Activated CD8-positive, alpha-beta memory T cell treated with anti-CD3 and anti-CD28 coated beads for 4 hours (primary cell): ENCODE measurements around the gene CASP9.

Experiments
- DNase-seq, 2 donors: peaks; one replicate each; pipeline ENCODE4 v3.0.0-alpha.2; 2020; ENCODE audit warnings: low read depth in 2 of 2

Gene CASP9

DNA sequence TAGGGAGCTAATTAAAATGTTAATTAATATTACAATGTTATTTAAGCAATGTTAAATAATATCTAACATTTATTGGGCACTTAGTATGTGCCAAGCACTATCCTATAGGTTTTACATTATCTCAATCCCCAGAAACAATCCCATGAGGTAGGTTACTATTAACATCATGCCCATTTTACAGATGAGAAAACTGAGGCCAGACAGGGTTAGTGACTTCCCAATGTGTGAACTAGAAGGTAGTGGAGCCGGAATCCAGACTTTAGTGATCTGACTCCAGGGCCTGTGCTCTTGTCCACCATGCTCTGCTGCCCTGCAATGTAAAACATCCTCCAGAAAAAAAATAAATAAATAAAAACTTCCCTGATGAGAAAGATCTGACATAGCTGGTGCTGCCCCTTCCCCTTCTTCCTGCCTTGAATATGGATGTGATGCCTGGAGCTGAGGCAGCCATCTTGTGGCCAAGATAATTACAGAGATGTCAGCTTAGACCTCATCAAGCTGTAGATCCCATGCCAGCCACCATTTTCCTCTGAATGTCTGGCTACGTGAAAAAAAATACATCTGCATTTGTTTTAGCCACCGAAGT is 75.0 kb downstream of the CASP9 start:
- no peak for DNase-seq

- no peak for DNase-seq
Measured at GRCh38 chr1:15446212-15446611, 77.8 kb downstream of the CASP9 start.

DNA sequence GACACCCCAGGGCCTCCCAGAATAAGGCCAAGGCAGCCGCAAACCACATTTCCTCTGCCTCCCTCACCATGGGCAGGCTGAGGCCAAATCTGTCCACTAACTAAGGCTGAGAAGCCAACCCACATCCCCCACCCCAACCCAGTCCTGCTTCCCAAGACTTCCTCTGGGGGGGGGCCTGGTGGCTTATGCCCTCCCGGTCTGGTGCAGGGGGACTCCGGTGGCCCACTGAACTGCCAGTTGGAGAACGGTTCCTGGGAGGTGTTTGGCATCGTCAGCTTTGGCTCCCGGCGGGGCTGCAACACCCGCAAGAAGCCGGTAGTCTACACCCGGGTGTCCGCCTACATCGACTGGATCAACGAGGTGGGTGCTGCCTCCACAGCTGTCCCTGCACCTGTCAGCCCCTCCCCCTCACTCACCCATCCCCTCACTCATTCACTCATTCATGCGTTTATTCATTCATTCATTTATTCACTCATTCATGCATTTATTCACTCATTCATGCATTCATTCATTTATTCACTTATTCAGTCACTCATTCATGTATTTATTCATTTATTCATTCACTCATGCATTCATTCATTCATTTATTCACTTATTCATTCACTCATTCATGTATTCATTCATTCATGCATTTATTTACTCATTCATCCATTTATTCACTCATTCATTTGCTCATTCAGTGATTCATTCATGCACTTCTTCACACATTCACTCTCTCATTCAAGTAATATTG is 78.5 kb downstream of the CASP9 start:
- DNase-seq: no peak

DNA sequence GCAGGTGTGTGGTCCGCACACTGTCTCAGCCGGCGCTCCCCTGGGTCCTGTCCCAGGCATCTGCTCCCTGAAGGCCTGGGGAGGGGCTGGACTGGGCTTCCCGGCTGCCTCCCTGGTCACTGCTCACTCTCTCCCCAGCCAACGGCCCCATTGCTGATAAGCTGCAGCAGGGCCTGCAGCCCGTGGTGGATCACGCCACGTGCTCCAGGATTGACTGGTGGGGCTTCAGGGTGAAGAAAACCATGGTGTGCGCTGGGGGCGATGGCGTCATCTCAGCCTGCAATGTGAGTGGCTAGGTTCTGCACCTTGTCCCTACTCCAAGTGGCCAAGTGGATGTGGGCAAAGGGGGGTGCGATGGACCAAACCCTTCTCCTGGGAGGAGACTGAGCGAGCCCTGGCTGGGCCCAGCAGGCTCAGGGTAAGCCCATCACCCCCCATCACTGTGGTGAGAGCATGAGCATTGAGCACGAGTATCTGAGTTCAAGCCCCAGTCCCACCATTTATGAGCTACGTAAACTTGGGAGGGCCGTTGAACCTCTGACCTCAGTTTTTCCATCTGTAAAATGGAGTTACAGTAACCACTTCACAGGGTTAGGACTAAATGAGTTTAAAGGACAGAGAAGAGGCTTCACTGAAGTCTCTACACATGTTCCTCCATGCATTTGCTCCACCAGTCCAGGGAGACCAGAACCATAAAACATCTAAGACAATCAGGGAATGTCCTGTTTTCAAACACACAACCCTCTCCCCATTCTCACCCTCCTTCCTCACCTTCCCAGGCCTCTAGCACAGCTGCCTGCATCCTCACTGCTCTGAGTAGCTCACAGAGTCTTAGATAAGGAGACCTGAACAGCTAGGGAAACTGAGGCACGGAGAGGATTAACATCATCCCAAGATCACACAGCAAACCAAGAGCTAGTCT is 79.3 kb downstream of the CASP9 start:
- no peak for DNase-seq

DNA sequence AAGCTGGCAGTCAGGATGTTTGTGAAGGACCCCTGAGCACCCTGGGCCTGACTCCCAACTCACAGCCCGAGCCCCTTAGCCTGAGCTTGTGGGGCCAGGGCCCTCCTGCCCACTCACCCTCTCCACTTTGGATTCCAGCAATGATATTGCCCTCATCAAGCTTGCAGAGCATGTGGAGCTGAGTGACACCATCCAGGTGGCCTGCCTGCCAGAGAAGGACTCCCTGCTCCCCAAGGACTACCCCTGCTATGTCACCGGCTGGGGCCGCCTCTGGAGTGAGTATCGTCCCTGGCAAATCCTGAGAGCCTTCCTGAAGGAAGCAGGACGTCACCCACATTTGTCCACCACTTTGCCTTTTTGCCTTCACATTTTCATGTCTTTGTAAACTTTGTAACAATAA is 80.7 kb downstream of the CASP9 start:
- no peak for DNase-seq

- no peak for DNase-seq
Measured at GRCh38 chr1:15442759-15443158, 81.3 kb downstream of the CASP9 start.

GRCh38 chr1:15442119-15442518 is 81.9 kb downstream of the CASP9 start:
- no peak for DNase-seq
